Mucosa of rectum (tissue), 2 donors: Measurements from ENCODE around the gene USH2A.

Experiments used
- H3K27ac ChIP-seq, 2 donors: one replicate each; pipeline ENCODE4 v1.7.0; 2013; ENCODE audit warnings: inconsistent platforms in 2 of 2, low read depth in 2 of 2, low read length in 2 of 2
- H3K27me3 ChIP-seq, 2 donors: one replicate each; pipeline ENCODE4 v1.7.0; 2013; ENCODE audit warnings: low read length in 2 of 2; ENCODE audit not compliant: control insufficient read depth in 2 of 2, insufficient read depth in 2 of 2
- H3K36me3 ChIP-seq, 2 donors: one replicate each; pipeline ENCODE4 v1.7.0; 2013; ENCODE audit warnings: low read length in 2 of 2; ENCODE audit not compliant: control insufficient read depth in 2 of 2, insufficient read depth in 2 of 2
- H3K4me1 ChIP-seq, 2 donors: one replicate each; pipeline ENCODE4 v1.7.0; 2013; ENCODE audit warnings: low read length in 2 of 2, mild to moderate bottlenecking in 1 of 2; ENCODE audit not compliant: control insufficient read depth in 2 of 2, insufficient read depth in 2 of 2
- H3K4me3 ChIP-seq, 2 donors: one replicate each; pipeline ENCODE4 v1.7.0; 2013; ENCODE audit warnings: low read length in 2 of 2
- H3K9ac ChIP-seq, 2 donors: one replicate each; pipeline ENCODE4 v1.7.0; 2013; ENCODE audit warnings: low read length in 2 of 2, low read depth in 1 of 2, mild to moderate bottlenecking in 1 of 2
- H3K9me3 ChIP-seq, 2 donors: one replicate each; pipeline ENCODE4 v1.7.0; 2013; ENCODE audit warnings: low read length in 2 of 2; ENCODE audit not compliant: control insufficient read depth in 2 of 2
- donor health status: healthy.
- donor health status: Normal muscosa, but diverticular disease.

Gene USH2A

DNA sequence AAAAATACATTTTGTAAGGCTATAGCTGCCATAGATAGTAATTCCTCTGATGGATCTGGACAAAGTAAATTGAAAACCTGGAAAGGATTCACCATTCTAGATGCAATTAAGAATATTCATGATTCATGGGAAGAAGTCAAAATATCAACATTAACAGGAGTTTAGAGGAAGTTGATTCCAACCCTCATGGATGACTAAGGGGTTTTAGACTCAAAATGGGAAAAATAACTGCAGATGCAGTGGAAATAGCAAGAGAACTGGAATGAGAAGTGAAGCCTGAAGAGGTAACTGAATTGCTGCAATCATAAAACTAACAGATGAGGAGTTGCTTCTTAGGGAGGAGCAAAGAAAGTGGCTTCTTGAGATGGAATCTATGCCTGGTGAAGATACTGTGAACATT is 625.4 kb downstream of the USH2A start:
- H3K9me3 ChIP-seq = no peaks in the 10 kb centered on the region
- H3K9ac ChIP-seq = no peak overlapping the region
- H3K36me3 ChIP-seq = no peaks in the 10 kb centered on the region
- H3K27ac ChIP-seq = no peak overlapping the region
- no peaks in the 10 kb centered on the region for H3K27me3 ChIP-seq
- H3K4me1 ChIP-seq = no peaks in the 10 kb centered on the region
- no peak overlapping the region for H3K4me3 ChIP-seq

DNA sequence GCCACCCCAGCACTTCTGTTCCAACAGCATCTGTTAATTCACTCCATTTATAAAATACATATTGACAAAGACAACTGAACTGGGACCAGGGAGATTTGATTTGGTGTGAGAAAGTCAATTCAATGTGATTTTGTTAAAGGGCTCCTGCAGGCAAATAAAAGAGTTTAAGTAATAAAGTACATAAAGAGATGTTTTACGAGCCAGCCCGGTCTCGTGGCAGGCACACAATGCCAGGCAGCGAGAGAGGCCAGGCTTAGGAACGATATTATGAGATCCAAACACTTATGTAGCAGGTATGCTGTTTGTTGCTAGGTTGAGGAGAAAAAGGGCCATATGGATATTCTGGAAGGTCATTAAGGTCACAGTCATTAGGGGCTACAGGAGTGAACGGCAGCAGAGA is 629.1 kb downstream of the USH2A start:
- no peaks in the 10 kb centered on the region for H3K4me1 ChIP-seq
- no peaks in the 10 kb centered on the region for H3K9me3 ChIP-seq
- H3K9ac ChIP-seq = no peak overlapping the region
- no peaks in the 10 kb centered on the region for H3K27me3 ChIP-seq
- H3K36me3 ChIP-seq = no peaks in the 10 kb centered on the region
- H3K4me3 ChIP-seq = no peak overlapping the region
- no peak overlapping the region for H3K27ac ChIP-seq

DNA sequence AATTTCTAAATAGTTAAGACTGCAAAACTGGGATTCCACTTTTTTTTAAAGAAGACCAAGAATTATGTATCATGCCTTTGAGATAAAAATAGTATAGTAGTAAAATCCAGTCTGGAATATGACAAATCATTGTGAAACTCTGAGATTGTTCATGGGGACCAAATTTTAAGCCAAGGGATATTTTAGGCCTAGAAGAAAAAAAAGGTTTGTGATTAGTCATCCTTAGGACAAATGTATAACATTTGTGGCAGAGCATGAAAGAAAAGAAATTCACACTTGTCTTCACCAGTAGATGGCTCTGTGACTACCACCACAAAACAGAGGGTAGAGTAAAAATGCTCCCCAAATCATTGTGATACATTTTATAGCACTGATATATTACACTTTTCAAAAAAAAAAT is 630.1 kb downstream of the USH2A start:
- Histone ChIP-seq H3K4me3 (no peak overlapping the region), H3K9ac (no peak overlapping the region), H3K36me3 (no peaks in the 10 kb centered on the region), H3K27ac (no peak overlapping the region), H3K4me1 (no peaks in the 10 kb centered on the region), H3K27me3 (no peaks in the 10 kb centered on the region), H3K9me3 (no peaks in the 10 kb centered on the region)

DNA sequence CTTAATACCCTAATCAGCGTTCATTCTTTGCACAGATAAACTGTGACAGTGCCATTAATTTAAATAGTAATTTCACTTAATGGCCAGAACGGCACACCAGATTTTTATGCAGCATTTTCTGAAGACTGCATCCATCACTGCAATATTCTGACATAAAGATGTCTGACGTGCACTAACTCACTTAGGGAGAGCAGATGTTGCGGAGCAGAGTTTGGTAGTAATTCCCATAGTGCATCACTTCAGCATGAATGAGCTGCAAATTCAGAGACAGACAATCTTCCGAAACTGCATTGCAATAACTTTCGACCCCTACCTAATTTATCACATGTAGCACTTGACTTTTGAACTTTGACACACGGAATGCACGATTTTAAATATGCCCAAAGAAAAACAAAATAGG is 630.8 kb downstream of the USH2A start:
- no peak overlapping the region for H3K27ac ChIP-seq
- H3K4me1 ChIP-seq = no peaks in the 10 kb centered on the region
- H3K9me3 ChIP-seq = no peaks in the 10 kb centered on the region
- no peak overlapping the region for H3K4me3 ChIP-seq
- H3K36me3 ChIP-seq = no peaks in the 10 kb centered on the region
- no peaks in the 10 kb centered on the region for H3K27me3 ChIP-seq
- no peak overlapping the region for H3K9ac ChIP-seq

DNA sequence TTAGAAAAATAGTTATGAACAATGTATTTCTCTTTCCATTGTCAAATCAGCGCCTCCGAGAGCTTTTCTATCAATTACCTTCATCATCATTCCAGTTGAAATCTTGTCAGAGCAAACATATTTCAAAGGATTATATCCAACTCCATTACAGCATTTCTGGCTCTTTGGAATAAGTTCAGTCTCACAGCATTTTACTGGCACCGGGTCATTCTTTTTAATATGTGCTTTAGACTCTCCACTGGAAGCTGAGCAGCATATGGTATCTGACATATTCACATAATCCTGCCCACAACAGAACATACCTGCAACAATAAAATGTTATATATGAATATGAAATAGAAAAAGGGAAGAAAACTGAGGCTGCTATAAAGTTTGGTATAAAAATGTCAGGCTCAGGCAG is 633.3 kb downstream of the USH2A start:
- H3K27ac ChIP-seq = no peak overlapping the region
- H3K27me3 ChIP-seq = no peaks in the 10 kb centered on the region
- H3K9ac ChIP-seq = no peak overlapping the region
- no peaks in the 10 kb centered on the region for H3K9me3 ChIP-seq
- no peaks in the 10 kb centered on the region for H3K36me3 ChIP-seq
- H3K4me1 ChIP-seq = no peaks in the 10 kb centered on the region
- H3K4me3 ChIP-seq = no peak overlapping the region

DNA sequence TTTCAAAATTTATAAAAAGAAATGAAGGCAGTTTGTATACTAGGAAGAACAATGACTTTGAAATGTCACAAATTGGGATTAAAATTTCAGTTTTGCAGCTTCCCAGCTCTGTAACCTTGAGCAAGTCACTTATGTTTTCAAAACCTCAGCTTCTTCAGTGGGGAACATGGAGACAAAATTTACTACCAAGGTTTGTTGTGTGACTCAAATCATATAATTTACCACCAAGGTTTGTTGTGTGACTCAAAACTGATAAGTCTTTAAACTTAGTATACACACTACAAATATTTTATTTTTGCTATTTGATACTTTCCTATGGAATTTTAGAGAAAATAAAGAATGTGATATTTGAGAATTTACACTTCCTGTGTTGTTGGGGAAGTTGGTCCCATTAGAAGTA is 636.3 kb downstream of the USH2A start:
- Histone ChIP-seq H3K9me3 (no peaks in the 10 kb centered on the region), H3K9ac (no peak overlapping the region), H3K4me3 (no peak overlapping the region), H3K27me3 (no peaks in the 10 kb centered on the region), H3K4me1 (no peaks in the 10 kb centered on the region), H3K27ac (no peak overlapping the region), H3K36me3 (no peaks in the 10 kb centered on the region)

DNA sequence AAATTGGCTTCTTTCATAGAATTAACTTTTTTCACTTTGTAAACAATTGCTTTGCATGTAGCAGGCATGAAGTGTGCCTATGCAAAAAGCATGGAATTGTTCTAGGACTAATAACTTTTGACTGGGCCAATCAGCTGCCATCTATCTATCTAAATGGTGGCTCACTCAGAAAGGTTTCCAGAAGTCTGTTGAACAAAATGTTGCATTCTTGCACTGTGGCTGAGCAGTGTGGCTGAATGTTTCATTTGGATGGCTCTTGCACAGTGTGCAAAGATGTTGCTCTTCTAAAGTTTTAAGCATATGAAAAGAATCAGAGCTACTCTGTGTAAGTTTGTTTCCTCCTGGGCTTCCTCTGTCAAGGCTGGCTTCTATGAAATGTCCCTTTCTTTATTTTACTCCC is 642.6 kb downstream of the USH2A start:
- no peak overlapping the region for H3K4me3 ChIP-seq
- H3K4me1 ChIP-seq = no peaks in the 10 kb centered on the region
- no peaks in the 10 kb centered on the region for H3K36me3 ChIP-seq
- H3K27ac ChIP-seq = no peak overlapping the region
- no peaks in the 10 kb centered on the region for H3K9me3 ChIP-seq
- no peak overlapping the region for H3K9ac ChIP-seq
- no peaks in the 10 kb centered on the region for H3K27me3 ChIP-seq

DNA sequence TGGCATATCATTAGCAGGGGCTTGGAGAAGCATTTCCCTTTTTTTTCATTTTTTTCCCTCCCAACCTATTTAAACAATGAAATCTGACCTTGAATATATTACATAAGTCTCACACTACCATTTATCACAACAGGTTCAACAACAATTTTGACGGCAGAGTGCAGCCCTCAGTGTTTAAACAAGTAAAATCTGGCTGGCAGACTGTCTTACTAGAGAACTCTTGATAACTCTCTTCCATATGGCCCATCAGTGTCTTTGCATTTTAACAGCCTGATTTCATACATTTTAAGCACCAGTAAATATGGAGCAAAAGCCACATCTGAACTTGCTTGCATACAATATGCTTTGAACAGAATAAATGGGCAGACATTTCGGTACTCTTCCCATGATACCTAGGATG is 643.1 kb downstream of the USH2A start:
- no peaks in the 10 kb centered on the region for H3K27me3 ChIP-seq
- no peak overlapping the region for H3K4me3 ChIP-seq
- H3K9me3 ChIP-seq = no peaks in the 10 kb centered on the region
- no peaks in the 10 kb centered on the region for H3K4me1 ChIP-seq
- no peak overlapping the region for H3K27ac ChIP-seq
- H3K36me3 ChIP-seq = no peaks in the 10 kb centered on the region
- no peak overlapping the region for H3K9ac ChIP-seq

DNA sequence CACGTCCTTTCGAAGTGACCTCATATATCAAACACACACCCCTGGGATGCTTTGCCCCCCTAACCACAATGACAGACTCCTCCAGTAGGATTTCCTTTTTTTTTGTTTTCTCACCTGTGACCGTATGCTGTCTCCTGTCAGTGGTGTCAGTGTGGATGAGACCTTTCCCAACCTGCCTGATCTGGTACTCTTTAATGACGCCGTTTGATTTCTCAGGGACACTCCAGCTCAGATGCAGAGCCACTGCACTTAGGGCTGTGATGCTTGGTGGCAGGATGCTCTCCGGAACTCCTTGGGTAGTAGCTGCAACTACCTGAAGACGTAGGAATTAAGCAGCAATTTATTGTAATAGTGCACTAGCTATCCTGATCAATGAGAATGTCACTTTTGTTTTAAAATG is 643.5 kb downstream of the USH2A start:
- Histone ChIP-seq H3K4me3 (no peak overlapping the region), H3K4me1 (no peaks in the 10 kb centered on the region), H3K9ac (no peak overlapping the region), H3K27me3 (no peaks in the 10 kb centered on the region), H3K36me3 (no peaks in the 10 kb centered on the region), H3K27ac (no peak overlapping the region), H3K9me3 (no peaks in the 10 kb centered on the region)

DNA sequence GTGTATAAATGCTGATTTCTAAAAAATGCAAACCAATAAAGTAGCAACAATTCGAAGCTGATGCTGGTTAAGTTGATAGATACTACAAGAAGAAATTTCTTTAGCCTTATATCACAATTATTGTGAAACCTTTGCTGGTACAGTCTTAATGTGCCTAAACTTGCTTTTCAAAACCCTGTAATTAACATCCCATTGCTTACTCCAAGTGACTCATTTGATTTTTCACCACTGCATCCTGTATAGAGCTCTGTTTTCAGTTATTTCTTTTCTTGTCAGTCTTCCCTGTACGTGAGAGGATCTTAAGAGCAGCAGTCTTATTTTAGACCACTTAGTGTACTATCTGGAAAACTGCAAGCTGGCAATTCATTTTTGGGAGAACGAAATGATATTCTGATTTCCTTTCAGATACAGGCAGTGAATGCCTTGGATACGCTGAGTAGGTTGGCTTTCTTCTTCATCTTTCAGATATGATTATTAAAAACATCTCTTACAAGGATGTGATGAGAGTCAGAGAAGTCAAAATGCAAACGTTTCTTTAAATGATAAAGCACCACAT is 645.8 kb downstream of the USH2A start:
- no peak overlapping the region for H3K27ac ChIP-seq
- H3K36me3 ChIP-seq = no peaks in the 10 kb centered on the region

DNA sequence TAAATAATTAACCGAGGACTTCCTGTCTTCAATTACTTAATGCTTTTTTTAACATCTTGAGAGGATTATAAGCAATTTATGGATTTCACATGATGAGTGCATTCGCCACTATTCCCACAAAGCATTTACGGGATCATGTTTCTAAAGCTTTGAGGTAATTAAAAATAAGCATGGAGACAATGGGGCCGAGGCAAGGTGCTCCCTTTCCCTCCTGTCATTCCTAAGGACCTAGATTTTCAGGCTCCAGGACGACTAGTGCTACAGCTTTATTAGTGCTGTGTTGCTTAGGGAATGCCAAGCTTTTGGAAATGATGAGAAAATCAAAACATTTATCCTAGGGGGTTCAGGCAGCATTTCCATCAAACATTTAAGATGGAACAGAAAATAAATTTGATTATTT is 646.9 kb downstream of the USH2A start:
- no peaks in the 10 kb centered on the region for H3K36me3 ChIP-seq
- H3K4me1 ChIP-seq = no peaks in the 10 kb centered on the region
- H3K27me3 ChIP-seq = no peaks in the 10 kb centered on the region
- H3K27ac ChIP-seq = no peak overlapping the region
- no peaks in the 10 kb centered on the region for H3K9me3 ChIP-seq
- H3K4me3 ChIP-seq = no peak overlapping the region
- no peak overlapping the region for H3K9ac ChIP-seq

More for the DNA sequence above, 645.8 kb downstream of the USH2A start:
- no peak overlapping the region for H3K9ac ChIP-seq
- H3K4me3 ChIP-seq = no peak overlapping the region
- no peaks in the 10 kb centered on the region for H3K4me1 ChIP-seq
- no peaks in the 10 kb centered on the region for H3K27me3 ChIP-seq
- no peaks in the 10 kb centered on the region for H3K9me3 ChIP-seq
